ENCODE results near the gene ENC1.

- TF ChIP-seq, protein P1, sequence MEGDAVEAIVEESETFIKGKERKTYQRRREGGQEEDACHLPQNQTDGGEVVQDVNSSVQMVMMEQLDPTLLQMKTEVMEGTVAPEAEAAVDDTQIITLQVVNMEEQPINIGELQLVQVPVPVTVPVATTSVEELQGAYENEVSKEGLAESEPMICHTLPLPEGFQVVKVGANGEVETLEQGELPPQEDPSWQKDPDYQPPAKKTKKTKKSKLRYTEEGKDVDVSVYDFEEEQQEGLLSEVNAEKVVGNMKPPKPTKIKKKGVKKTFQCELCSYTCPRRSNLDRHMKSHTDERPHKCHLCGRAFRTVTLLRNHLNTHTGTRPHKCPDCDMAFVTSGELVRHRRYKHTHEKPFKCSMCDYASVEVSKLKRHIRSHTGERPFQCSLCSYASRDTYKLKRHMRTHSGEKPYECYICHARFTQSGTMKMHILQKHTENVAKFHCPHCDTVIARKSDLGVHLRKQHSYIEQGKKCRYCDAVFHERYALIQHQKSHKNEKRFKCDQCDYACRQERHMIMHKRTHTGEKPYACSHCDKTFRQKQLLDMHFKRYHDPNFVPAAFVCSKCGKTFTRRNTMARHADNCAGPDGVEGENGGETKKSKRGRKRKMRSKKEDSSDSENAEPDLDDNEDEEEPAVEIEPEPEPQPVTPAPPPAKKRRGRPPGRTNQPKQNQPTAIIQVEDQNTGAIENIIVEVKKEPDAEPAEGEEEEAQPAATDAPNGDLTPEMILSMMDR (IDR thresholded peaks at IDR 0.05; ENCODE audit: insufficient read depth, low read depth, low read length): no peak
- no peak for TF ChIP-seq EZH2 (IDR thresholded peaks at IDR 0.05; ENCODE audit: insufficient read depth, low read length)
These were observed 61.3 kb downstream of the ENC1 start for GRCh38 chr5:74579215-74579614.
